ENCODE measurements around the gene IL18. TPM values are rescaled to one million over a fixed set of nuclear protein-coding genes. Genes with fewer than 3 reads are reported as not detected.

Gene IL18
- total and polyA plus RNA-seq, 2 of the 8 experiments (the other 6 are each of a cell fraction or from before 2014, with no cell fraction given) = 0.29 to 0.84 TPM

DNA sequence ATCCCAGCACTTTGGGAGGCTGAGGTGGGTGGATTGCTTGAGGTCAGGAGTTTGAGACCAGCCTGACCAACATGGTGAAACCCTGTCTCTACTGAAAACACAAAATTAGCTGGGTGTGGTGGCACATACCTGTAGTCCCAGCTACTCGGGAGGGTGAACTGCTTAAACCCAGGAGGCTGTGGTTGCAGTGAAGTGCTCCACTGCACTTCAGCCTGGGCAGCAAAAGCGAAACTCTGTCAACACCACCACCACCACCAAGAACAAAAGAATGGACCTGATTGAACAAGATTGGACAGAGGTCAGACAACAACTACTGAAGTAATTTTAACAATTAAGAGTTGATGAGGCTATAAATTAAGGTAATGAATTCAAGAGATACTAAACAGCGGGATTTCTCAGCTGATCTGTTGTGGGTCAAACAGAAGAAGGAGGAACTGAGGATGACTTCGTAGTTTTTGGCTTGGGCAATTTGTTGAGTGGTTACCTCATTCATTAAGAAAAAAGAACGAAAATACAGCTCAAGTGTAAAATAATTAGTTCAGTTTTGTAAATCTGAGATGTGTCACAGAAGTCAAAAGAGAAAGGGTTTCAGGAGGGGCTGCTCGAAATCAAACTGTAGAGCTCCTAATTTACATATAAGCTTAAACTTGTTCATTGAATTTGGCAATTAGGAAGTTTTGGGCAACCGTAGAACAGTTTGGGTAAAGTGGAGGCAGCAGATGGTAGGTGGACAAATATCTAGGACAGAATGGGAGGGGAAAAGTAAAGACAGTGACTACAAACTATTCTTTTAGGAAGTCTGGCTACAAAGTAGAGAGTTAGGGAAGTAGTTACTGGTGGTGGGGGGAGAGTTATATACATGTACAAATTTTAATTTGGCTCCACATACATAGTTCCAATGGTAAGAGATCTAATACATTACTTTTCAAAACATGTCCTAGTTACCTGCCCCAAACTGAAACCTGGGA is 4.5 kb downstream of the IL18 start:
- Histone ChIP-seq H3K23me2 (ENCODE audit: low read depth, low read length) (no peaks in the 10 kb centered on the region; the same call in 1 of the 2 replicates), H3K9me3 (ENCODE audit: insufficient read depth in 2 of 2, low read depth in 1 of 2, low read length in 1 of 2) (no peaks in the 10 kb centered on the region), H3K23ac (ENCODE audit: insufficient read length) (no peak overlapping the region), H2AFZ (ENCODE audit: low read length) (no peak overlapping the region), H4K5ac (ENCODE audit: insufficient read length, low read depth, low read length) (no peak overlapping the region), H2BK5ac (ENCODE audit: low read depth, low read length) (no peak overlapping the region), H3K9ac (replicated peaks in 1 of 4; ENCODE audit: extremely low read depth in 1 of 4, low read depth in 3 of 4, low read length in 3 of 4) (no peak overlapping the region), H3K18ac (ENCODE audit: extremely low read depth, low read length) (no peak overlapping the region), H2AK5ac (ENCODE audit: low read depth, low read length) (no peak overlapping the region), H3K79me1 (ENCODE audit: low read depth, low read length) (no peaks in the 10 kb centered on the region), H4K91ac (replicated peaks; ENCODE audit: insufficient read length, low read length) (no peak overlapping the region), H3K79me2 (ENCODE audit: control insufficient read depth in 1 of 2, insufficient read depth in 2 of 2, low read length in 2 of 2) (no peaks in the 10 kb centered on the region), H2BK120ac (replicated peaks; ENCODE audit: low read depth, low read length) (no peak overlapping the region), H3K27me3 (replicated peaks in 1 of 4; ENCODE audit: control insufficient read depth in 3 of 4, extremely low read depth in 1 of 4, insufficient read depth in 3 of 4, low read length in 3 of 4) (no peaks in the 10 kb centered on the region), H3K27ac (ENCODE audit: low read depth, low read length) (no peak overlapping the region), H3K4me2 (ENCODE audit: insufficient read depth in 1 of 2, low read depth in 2 of 2, low read length in 2 of 2) (no peak overlapping the region), H4K8ac (ENCODE audit: extremely low read depth, insufficient read depth, low read length) (no peak overlapping the region), H2BK15ac (ENCODE audit: low read length) (no peak overlapping the region), H2BK12ac (ENCODE audit: low read depth, low read length) (no peak overlapping the region), H3K4me1 (replicated peaks in 1 of 4; ENCODE audit: control insufficient read depth in 3 of 4, insufficient read depth in 4 of 4, low read length in 3 of 4) (no peaks in the 10 kb centered on the region; a peak in 1 of 7 replicates), H2BK20ac (ENCODE audit: low read length) (no peak overlapping the region), H3K4ac (replicated peaks; ENCODE audit: insufficient read length, low read depth, low read length) (no peak overlapping the region), H3K14ac (ENCODE audit: insufficient read length) (no peak overlapping the region), H3K36me3 (ENCODE audit: control insufficient read depth in 2 of 4, insufficient read depth in 4 of 4, low read length in 3 of 4) (no peaks in the 10 kb centered on the region), H4K20me1 (replicated peaks in 1 of 2; ENCODE audit: control insufficient read depth in 1 of 2, insufficient read depth in 2 of 2, low read length in 2 of 2) (no peaks in the 10 kb centered on the region), H3K4me3 (ENCODE audit: extremely low read depth in 1 of 4, insufficient read depth in 2 of 4, low read depth in 3 of 4, low read length in 4 of 4) (no peak overlapping the region), H3K56ac (replicated peaks; ENCODE audit: insufficient read length, low read depth, low read length) (no peak overlapping the region)
- ChIA-PET CTCF (ENCODE audit: partially characterized antibody) (interaction anchor here (1.4 to 2.5 kb wide), 3 partner anchors 10 to 46 kb away, joined by 6 to 16 read pairs (median 6); no protein-coding TSS in a partner anchor), POLR2A (ENCODE audit: partially characterized antibody) (no interaction called here)
- TF ChIP-seq, protein P1, sequence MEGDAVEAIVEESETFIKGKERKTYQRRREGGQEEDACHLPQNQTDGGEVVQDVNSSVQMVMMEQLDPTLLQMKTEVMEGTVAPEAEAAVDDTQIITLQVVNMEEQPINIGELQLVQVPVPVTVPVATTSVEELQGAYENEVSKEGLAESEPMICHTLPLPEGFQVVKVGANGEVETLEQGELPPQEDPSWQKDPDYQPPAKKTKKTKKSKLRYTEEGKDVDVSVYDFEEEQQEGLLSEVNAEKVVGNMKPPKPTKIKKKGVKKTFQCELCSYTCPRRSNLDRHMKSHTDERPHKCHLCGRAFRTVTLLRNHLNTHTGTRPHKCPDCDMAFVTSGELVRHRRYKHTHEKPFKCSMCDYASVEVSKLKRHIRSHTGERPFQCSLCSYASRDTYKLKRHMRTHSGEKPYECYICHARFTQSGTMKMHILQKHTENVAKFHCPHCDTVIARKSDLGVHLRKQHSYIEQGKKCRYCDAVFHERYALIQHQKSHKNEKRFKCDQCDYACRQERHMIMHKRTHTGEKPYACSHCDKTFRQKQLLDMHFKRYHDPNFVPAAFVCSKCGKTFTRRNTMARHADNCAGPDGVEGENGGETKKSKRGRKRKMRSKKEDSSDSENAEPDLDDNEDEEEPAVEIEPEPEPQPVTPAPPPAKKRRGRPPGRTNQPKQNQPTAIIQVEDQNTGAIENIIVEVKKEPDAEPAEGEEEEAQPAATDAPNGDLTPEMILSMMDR (IDR thresholded peaks at IDR 0.05; ENCODE audit: control extremely low read depth in 1 of 3, insufficient read depth in 1 of 3, low read depth in 1 of 3, low read length in 3 of 3) = no peak
- TF ChIP-seq EP300 (IDR thresholded peaks at IDR 0.05; ENCODE audit: borderline replicate concordance in 1 of 2, low read depth in 2 of 2, low read length in 2 of 2) (no peak), KDM1A (IDR thresholded peaks at IDR 0.05; ENCODE audit: borderline replicate concordance, low read length) (no peak), CBX8 (IDR thresholded peaks at IDR 0.05; ENCODE audit: borderline replicate concordance, low read depth, low read length) (no peak), HDAC2 (IDR thresholded peaks at IDR 0.05; ENCODE audit: borderline replicate concordance in 1 of 2, low read depth in 2 of 2, low read length in 2 of 2) (no peak), NANOG (IDR thresholded peaks at IDR 0.05; ENCODE audit: insufficient read depth, low read depth, low read length, poor library complexity, severe bottlenecking) (no peak), SIX5 (IDR thresholded peaks at IDR 0.05; ENCODE audit: low read depth, low read length) (no peak), BACH1 (IDR thresholded peaks at IDR 0.05; ENCODE audit: low read length) (no peak)
- no peak for DNase-seq (ENCODE audit: low read depth in 1 of 2, low spot score in 2 of 2)
- FAIRE-seq = no peak
- WGBS, 2 experiments (ENCODE audit: extremely low coverage in 1 of 2, insufficient coverage in 1 of 2, insufficient read length in 1 of 2, insufficient replicate concordance in 2 of 2, low coverage in 1 of 2, low lambda C conversion rate in 2 of 2, missing lambda C conversion rate in 1 of 2) = 82% methylated on average over 7 of the region's 7 CpGs; no CpG with 5 or more reads in 1 of the 2 experiments

Data from H1 (cell line).